Glomerular endothelial cell (primary cell): ENCODE data around the gene KANK3. TPM values are rescaled to one million over a fixed set of nuclear protein-coding genes. Genes with fewer than 3 reads are reported as not detected.

Experiments
- total RNA-seq: library from RNA; depleted of rRNA; stranded (reverse); fragments of >200 nt; gene quantifications from 2 replicates; pipeline ENCODE4 v1.2.3, GENCODE V29; 2015

KANK3 gene
- total RNA-seq, 1 donor from 2014 or later = 190 TPM

Other genes with a start within 250 kb of the KANK3 start
- gene FBN3, start 193.7 kb downstream of the KANK3 start, total RNA-seq = not detected in 2 replicates
- gene CERS4, start 133.9 kb downstream of the KANK3 start, total RNA-seq = 29.0 and 29.3 TPM in 2 replicates
- gene CD320, start 34.9 kb downstream of the KANK3 start, total RNA-seq = 92.0 and 120 TPM in 2 replicates
- gene NDUFA7, start 21.9 kb downstream of the KANK3 start, total RNA-seq = 56.3 and 58.9 TPM in 2 replicates
- gene RPS28, start 21.8 kb downstream of the KANK3 start, total RNA-seq = 365 and 392 TPM in 2 replicates
- gene ANGPTL4, start 20.9 kb upstream of the KANK3 start, total RNA-seq = 124 and 137 TPM in 2 replicates
- 46.3 and 71.9 TPM in 2 replicates for gene RAB11B, start 47.1 kb upstream of the KANK3 start, total RNA-seq
- gene MARCHF2, start 70.0 kb upstream of the KANK3 start, total RNA-seq = 254 and 324 TPM in 2 replicates
- 71.3 and 136 TPM in 2 replicates for gene HNRNPM, start 101.7 kb upstream of the KANK3 start, total RNA-seq
- not detected in 2 replicates for gene PRAM1, start 159.4 kb upstream of the KANK3 start, total RNA-seq
- gene ZNF414, start 170.9 kb upstream of the KANK3 start, total RNA-seq = 17.0 and 23.0 TPM in 2 replicates
- gene MYO1F, start 234.2 kb upstream of the KANK3 start, total RNA-seq = 0.15 and 0.23 TPM in 2 replicates